Measurements from ENCODE around the gene COX8C.
A peak's percentile ranks its signal among the peaks of the same experiment; 100 is the strongest.

The COX8C gene, protein sequence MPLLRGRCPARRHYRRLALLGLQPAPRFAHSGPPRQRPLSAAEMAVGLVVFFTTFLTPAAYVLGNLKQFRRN

DNA sequence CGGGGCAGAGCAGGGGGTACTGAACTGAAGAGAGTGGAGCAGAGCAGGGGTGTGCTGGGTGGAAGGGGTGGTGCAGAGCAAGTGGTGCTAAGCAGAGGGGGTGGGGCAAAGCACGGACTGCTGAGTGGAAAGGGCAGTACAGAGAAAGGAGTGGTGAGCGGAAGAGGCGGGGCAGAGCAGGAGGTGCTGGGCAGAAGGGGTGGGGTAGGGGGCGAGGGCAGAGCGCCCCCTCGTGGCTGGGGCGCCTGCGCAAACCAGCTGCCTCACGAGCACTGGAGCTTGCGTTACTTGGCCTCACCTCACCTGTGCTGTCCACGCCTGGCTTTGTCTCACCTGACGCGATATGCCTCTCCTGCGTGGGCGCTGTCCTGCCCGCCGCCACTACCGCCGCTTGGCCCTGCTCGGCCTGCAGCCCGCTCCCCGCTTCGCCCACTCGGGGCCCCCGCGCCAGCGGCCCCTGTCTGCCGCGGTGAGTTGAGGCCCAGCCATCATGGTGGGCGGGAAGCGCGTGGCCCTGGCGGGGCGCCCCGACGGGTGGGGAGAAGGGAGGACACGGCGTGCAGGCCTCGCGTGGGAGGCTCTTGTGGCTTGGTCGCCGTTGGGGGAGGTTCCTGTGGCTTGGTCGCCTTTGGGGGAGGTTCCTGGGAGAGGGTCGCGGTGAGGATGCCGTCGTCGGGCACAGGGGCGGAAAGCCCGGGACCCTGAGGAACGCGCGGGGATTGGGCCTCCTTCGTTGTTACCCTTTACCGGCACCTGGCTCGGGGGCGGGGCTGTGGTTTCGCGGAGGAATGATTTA lies at the start of gene COX8C:
Gene COX8C (plus strand): TSS at position 257 of the 796 bp plus-strand sequence. CDS start 87 bp downstream, at position 344.
- DNase-seq: peak; percentile 20

DNA sequence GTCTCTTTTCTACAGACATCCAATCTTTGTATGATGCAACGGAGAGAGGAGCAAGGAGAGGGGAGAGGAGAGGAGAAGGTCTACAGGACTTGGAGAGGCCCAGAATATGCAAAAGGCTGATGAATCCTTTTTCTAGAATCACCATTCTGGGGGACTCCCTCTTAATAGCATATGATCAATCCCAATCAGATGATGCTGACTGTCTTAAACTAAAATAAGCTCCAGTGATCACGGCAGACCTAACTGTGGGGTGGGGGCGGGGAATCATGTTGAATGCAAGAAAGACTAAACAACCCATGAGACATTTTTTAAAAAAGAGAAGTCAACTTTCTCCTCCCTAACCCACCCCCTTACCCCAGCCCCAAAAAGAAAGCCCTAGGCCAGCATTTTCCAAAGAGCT lies 47.6 kb upstream of the COX8C start:
- DNase-seq: no peak

DNA sequence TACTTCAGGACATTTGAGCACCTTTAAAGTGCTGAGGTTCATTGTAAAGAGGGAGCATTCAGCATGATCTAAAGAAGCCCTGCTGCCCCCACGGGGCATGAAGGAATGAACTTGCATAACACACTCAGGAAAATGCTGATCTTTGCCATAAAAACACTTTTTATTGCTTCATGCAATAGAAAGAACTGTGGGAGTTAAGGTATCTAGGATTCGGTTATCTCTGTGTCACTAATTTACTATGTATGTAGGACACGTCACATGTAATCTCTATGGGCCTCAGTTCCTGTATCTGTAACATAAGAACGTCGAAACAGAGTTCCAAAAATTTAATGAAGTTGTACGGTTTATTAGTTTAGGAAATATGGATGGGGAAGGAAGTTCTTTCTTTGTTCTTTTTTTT lies 47.1 kb upstream of the COX8C start:
- no peak for DNase-seq

DNA sequence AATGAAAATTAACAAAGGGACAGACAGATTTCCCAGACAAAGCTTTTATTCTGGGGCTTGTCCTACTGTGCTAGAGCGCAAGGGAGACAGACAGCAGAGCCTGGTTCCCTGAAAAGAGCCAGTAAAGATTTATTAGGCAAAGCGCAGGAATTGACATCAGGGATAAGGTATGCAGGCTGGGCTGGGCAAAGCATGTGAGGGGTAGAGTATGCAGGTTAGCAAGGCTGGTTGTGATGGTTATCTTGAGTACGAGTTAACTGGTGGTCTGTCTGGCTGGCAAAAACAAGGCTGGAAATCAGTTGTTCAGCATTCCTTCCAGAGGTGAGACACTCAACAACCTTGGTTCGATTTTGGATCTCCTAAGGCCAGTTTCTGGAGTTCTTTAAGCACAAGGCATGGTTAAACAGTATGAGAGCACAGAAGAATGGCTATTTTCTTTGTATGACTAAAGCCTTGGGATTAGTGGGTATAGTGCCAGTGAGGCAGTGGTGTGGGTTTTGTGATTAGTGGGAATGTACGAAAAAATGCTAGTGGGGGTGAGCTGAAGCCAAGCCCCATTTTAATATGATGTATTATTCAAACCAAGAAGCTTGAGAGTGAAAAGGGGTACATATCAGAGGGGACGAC lies 45.0 kb upstream of the COX8C start:
- DNase-seq: no peak

DNA sequence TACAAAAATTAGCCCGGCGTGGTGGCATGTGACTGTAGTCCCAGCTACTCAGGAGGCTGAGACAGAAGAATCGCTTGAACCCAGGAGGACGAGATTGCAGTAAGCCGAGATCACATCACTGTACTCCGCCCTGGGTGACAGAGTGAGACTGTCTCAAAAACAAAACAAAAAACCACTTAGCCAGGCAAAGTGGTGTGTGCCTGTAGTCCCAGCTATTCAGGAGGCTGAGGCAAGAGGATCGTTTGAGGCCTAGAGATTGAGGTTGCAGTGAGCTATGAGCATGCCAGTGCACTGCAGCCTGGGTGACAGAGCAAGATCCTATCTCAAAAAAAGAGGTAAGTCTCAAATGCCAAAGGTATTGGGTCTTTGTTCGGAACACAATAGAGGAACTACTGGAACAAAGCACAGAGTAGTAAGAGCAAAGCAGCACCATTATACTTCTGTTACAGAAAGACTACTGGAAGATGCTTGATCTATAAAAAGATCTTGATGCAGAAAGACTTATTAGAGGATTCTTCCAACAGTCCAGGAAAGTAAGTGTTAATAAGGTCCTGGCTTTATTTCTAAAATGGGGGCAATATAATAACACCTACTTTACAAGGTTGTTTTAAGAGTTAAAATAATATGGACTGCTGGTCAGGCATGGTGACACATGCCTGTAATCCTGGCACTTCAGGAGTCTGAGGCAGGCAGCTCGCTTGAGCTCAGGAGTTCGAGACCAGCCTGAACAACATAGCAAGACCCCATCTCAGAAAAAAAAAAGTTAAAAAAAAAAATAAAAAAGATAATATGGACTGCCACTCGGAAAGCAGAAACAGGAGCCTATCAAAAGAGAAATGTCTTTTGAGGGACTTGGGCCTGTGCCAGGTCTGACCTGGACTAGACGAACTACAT lies 44.0 kb upstream of the COX8C start:
- DNase-seq: no peak

DNA sequence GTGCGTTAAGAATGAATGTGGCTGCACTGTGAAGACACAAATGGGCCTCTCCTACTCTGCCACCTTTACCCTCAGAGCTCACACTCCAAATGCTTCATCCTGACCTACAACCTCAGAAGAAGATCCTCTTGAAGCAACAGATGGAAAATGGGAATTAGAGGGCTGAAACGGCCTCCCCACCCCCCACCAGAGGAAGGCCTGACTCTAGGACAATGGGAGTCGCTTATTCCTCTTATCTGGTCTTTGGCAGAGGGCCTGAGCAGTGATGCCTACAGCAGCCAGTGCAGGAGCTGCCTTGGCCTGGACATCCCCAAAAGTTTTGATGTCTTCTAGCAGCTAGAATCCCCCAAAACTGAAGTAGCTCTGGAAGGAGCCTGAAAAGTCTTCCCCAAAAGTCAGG lies 43.3 kb upstream of the COX8C start:
- no peak for DNase-seq

DNA sequence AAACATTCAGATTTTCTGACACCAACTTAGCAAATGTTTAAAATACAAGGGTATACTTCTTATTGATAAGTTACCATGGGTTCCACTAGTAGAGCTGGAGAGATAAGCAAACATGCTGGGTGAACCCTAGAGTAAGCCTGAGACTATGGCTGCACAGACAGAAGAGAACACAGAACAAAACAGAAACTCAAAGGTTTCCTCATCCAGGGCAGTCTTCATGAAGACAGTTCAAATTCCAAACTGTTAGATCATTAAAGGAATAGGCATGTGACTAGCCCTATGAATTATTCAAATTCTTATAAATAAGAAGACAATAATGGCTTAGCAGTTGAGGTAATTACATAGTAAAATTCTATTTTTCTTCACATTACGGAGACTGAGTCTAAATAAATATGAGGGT lies 42.2 kb upstream of the COX8C start:
- DNase-seq: no peak

DNA sequence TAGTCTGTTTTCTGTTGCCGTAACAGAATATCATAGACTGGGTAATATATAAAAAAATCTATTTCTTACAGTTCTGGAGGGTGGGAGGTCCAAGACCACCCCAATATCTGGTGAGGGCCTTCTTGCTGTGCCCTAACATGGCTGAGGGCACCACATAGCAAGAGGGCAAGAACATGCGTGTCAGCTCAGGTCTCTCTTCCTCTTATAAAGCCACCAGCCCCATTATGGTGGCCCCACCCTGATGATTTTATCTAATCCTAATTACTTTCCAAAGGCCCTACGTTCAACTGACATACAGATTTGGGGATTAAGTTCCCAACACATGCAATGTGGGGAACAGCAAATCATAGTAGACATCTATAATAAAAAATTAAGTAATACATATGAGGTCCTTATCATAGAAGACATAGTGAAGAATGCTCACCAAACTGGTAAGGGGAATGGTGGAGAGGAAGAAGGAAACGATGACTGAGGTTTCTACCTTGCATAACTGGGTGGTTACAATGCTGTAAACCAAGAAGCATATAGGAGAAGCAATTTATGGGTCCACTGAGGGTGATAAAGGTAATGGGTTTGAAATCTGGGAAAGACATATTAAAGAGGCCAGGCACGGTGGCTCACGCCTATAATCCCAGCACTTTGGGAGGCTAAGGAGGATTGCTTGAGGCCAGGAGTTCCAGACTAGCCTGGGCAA lies 41.1 kb upstream of the COX8C start:
- no peak for DNase-seq

DNA sequence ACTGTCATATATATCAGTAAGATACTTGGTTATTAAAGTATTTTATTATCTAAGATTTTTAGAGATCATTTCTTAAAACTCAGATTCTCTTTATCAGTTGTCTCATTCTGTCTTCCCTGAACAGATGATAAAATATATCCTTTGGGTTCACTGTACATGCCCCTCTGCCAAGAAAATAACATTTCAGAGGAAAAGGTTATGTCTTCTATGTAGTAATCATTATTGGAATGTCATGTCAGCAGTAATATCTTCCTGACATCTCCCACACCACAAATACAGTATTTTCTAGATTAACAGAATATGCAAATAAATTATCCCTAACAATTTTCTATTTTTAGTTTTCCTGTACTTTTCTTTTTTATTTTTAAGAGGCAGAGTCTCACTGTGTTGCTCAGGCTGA lies 40.2 kb upstream of the COX8C start:
- no peak for DNase-seq

DNA sequence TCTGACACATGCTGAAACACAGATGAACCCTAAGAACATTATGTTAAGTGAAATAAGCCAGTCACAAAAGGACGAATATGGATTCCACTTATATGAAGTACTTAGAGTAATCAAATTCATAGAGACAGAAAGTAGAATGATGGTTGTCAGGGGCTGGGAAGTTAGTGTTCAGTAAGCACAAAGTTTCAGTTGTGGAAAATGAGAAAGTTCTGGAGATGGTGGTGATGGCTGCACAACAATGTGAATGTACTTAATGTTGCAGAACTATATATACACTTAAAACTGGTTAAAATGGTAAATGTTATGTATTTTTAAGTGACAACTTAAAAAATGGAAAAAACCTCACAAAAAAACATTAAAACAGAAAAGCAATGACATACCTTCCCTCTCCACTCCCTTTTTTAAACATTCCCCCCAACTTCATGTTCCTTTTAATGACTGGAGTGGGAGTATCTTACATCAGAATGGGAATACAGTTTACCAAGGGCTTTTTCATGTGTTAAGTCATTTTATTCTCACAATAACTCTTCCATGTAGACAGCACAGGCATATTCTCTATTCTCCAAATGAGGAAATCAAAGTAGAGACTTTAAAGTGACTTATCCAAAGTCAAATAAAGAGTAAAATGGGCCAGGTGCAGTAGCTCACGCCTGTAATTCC lies 38.2 kb upstream of the COX8C start:
- no peak for DNase-seq

DNA sequence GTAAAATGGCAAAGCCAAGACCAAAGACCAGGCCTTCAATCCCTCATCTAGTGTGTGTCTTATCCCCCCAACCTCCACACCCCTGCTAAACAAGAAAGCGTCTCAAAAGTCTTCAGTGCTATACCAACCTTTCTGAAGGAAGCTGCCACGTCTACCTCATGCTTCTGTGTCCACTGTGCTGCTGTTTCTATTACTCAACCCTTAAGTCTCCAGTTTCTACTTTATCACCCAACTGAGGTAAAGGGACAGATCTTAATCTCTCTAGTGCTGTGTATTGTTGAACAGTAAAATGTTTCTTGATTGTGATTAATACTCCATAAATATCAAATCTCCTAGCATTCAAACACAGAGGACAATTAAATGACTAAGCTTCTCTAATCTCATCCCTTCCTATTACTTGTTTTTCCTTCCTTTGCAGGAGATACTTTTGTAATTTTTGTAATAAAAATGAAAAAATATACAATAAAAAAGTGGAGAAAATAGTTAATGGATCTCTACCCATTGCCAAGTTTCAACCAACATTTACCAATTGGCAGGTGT lies 37.5 kb upstream of the COX8C start:
- DNase-seq: no peak

DNA sequence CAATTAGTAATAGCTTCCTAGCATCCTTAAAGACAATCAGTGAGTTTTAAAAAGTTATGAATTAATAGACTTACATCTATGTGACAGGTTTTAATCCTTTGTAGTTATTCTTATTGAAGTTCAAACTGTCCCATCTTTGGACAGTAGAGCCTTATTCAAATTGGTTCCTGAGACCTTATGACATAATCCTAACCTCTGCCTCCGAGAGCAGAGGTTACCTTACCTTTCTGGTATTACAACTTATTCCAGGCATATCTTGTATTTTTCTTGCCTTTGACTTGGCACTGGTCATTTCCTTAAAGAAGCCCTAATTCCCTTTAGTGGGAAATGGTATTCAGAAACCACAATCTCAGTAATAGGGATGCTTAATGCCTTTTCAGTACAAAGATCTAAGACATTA lies 35.9 kb upstream of the COX8C start:
- DNase-seq: no peak

DNA sequence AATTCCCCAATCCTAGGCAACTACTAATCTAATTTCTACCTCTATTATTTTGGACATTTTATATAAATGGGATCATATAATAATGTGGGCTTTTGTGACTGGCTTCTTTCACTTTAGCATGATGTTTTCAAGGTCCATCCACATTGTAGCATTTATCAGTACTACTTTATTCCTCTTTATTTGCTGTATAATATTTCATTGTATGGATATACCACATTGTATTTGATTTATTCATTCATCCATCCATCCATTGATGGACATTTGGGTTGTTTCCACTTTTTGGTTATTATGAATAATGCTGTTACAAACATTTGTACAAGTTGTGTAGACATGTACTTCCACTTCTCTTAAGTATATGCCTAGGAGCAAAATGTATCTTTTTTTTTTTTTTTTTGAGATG lies 31.4 kb upstream of the COX8C start:
- no peak for DNase-seq

DNA sequence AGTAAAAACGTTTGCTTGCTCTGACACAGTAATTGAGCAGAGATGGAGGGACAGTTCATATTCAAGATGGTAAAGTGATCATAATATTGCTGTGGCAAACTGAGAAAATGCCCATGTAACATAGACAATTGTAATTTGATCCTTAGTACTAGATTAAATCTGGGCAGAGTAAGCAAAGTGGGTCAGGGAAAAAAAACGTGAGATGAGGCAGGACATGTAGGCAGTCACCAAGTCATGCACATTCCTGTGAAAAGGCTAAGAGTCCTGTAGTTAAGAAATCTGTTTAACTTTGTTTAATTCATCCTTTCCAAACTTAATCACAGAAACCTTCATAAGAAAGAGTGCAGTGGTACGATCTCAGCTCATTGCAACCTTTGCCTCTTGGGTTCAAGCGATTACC lies 30.3 kb upstream of the COX8C start:
- no peak for DNase-seq

DNA sequence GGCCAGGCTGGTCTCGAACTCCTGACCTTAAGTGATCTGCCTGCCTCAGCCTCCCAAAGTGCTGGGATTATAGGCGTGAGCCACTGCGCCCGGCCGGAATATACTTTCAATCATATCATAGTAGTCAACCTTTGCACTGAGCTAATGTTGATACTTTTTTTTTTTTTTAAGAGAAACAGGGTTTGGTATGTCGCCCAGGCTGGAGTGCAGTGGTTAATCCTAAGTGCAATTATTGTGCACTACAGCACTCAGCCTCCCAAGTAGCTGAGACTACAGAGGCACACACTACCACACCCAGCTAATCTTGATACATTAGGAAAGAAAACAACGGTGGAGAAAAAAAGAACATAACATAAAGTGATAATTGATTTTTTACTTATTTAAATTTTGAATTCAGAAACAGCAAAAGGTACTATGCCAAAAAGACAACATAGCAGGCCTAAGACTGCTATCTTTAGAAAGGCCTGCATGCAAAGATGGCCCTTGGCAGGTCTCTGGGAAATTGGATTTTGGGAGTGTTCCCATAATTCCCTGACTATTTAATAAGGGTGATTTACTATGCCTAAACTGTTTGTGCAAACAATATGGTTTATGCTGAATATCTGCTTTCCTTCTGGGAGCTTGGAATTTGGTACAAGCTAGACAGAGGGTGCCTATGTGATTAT lies 29.6 kb upstream of the COX8C start:
- DNase-seq: no peak

DNA sequence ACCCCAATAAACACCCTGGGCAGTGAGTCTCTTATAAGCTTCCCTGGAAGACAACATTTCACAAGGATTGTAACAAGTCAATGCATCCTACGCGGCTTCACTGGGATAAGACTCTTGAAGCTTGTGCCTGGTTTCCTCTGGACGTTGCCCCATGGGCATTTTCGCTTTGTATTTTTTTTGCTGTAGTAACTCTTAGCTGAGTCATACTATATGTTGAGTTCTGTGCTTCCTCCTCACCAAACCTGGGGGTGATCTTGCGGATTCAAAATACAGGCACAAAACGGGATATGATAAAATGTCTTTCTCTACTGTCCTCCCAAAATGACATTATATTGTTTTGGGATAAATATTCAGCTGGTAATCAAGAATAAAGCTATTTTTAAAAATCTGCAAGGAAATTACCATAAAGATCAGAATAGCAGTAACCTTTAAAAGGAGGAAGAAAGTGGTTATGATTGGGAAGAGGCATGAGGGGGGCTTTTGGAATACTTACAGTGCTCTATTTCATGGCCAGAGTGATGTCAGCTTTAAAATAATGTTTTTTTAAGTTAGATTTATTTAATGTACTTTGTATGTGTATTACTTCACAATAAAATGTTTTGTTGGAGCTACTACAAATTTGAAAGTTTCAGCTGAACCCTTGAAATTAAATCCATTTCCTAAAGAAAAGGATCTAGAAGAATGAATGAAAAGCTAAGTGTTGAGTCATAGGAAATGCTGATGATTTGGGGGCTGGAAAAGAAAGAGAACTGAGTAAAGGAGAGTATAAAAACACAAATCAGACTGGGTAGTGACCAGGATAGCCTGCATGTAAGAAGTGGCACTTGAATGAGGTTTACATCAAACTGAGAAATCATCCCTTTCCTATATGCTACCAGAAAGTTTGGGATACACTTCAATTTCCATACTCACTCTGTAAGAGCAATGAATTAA lies 28.8 kb upstream of the COX8C start:
- no peak for DNase-seq

DNA sequence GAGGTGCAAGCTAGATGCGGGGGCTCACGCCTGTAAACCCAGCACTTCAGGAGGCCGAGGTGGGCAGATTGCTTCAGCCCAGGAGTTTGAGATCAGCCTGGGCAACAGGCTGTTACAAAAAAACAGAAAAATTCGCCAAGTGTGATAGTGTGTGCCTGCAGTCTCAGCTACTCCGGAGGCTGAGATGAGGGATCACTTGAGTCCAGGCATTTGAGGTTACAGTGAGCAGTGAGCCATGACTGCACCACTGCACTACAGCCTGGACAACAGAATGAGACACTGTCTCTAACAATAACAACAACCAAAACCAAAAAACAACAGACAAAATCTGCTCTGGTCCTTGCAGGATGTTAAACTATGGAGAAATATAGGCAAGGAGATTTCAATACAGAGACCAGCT lies 28.1 kb upstream of the COX8C start:
- no peak for DNase-seq

DNA sequence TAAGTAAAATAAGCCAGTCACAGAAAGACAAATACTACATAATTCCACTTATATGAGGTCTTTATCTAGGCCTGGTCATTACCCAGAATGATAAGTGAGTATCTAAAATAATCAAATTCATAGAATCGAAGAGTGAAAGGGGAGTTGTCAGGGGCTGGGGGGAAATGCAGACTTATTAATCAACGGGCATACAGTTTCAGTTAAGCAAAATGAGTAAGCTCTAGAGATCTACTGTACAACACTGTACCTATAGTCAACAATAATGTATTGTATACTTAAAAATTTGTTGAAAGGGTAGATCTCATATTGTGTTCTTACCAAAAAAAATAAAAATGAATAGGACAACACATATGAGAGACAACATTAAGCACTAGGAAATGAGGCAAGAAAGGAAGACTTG lies 27.5 kb upstream of the COX8C start:
- DNase-seq: no peak

DNA sequence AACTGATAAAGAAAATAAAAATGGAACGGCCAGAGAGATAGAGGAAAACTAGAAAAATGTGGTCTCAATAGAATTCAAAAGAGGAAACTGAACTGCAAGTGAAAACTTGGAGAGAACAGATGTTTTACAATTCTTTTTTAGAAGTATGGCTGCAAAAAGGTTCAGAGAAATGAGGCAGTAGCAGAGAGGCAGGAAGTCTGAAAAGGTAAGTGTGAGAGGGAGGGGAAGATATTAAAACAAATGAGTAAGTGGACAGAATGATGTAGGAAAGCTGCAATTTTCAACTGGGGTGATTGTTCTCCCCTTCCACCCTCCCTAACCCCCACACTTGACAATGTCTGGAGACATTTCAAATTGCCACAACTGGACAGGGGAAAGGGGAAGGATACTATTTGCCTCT lies 27.0 kb upstream of the COX8C start:
- DNase-seq: no peak

DNA sequence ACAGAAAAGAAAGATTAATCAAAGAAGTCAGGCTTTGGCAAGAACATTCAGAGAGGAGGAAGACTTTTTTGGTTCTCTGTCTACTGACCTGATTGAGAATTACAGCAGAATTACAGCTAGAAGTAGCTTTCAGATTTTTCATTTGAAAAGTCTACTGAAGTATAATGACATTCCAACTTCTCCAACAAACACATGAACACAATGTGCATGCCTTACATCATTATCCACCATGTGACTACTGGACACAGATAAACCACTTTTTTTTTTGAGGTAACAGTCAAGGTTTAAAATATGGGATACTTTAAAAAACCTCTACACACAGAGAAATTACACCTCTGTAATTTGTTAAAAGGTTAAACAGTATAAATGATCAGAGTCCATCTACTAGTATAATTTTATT lies 26.5 kb upstream of the COX8C start:
- DNase-seq: no peak
